ENCODE data around the gene CDH13.

CDH13 gene

GRCh38 chr16:82830944-82831343, 204.2 kb downstream of the CDH13 start:
- no peak for TF ChIP-seq CTCF (IDR thresholded peaks at IDR 0.05; ENCODE audit: control extremely low read depth, extremely low read depth, low read depth, missing control alignments)
- ChIA-PET POLR2A (no interaction called here), CTCF (no interaction called here)
- no peak for DNase-seq (ENCODE audit: extremely low spot score)

GRCh38 chr16:82832821-82833220, 206.1 kb downstream of the CDH13 start:
- DNase-seq (ENCODE audit: extremely low spot score) = no peak

GRCh38 chr16:82833378-82833993, 206.7 kb downstream of the CDH13 start:
- POLR2A ChIA-PET = no interaction called here
- no peak for TF ChIP-seq CTCF (IDR thresholded peaks at IDR 0.05; ENCODE audit: control extremely low read depth, extremely low read depth, low read depth, missing control alignments)
- CTCF ChIA-PET = interaction anchor here (0.8 to 1.0 kb wide), 2 partner anchors 9 to 615 kb away, joined by 3 read pairs; no protein-coding TSS in a partner anchor
- no peak for DNase-seq (ENCODE audit: extremely low spot score)

More at GRCh38 chr16:82832821-82833220, 206.1 kb downstream of the CDH13 start:
- CTCF ChIA-PET = interaction anchor here (0.8 kb wide), 1 partner anchor 615 kb away, joined by 3 read pairs; no protein-coding TSS in a partner anchor
- no peak for TF ChIP-seq CTCF (IDR thresholded peaks at IDR 0.05; ENCODE audit: control extremely low read depth, extremely low read depth, low read depth, missing control alignments)
- POLR2A ChIA-PET = no interaction called here

GRCh38 chr16:82834151-82834815, 207.5 kb downstream of the CDH13 start:
- POLR2A ChIA-PET = no interaction called here
- DNase-seq (ENCODE audit: extremely low spot score) = no peak
- CTCF ChIA-PET = interaction anchor here (1.0 kb wide), 1 partner anchor 10 kb away, joined by 3 read pairs; no protein-coding TSS in a partner anchor
- no peak for TF ChIP-seq CTCF (IDR thresholded peaks at IDR 0.05; ENCODE audit: control extremely low read depth, extremely low read depth, low read depth, missing control alignments)

GRCh38 chr16:82835487-82836155, 208.9 kb downstream of the CDH13 start:
- ChIA-PET CTCF (interaction anchor here (1.0 kb wide), 1 partner anchor 14 kb away, joined by 4 read pairs; no protein-coding TSS in a partner anchor), POLR2A (no interaction called here)
- no peak for TF ChIP-seq CTCF (IDR thresholded peaks at IDR 0.05; ENCODE audit: control extremely low read depth, extremely low read depth, low read depth, missing control alignments)
- DNase-seq (ENCODE audit: extremely low spot score) = no peak

- DNase-seq (ENCODE audit: extremely low spot score) = no peak
- TF ChIP-seq CTCF (IDR thresholded peaks at IDR 0.05; ENCODE audit: control extremely low read depth, extremely low read depth, low read depth, missing control alignments) = no peak
- ChIA-PET CTCF (no interaction called here), POLR2A (no interaction called here)
Measured at GRCh38 chr16:82841108-82841507, 214.3 kb downstream of the CDH13 start.

All from GM10248 (cell line).